DOHH2 (cell line): ENCODE data around the gene CELA2A.
"Not testable (repeated sequence)": the region's sequence is repeated elsewhere in the genome, so short reads cannot be mapped to it uniquely, and the experiment has no call there.

Experiments used
- H3F3A ChIP-seq: fragments of 200-600 bp; sonication (generic), shearing (Covaris generic); 2 replicates; pipeline ENCODE4 v1.6.0; 2016; ENCODE audit warnings: antibody characterized with exemption, mild to moderate bottlenecking; ENCODE audit not compliant: control insufficient read depth, insufficient read depth
- H3K27ac ChIP-seq: fragments of 200-600 bp; sonication (generic); 2 replicates; pipeline ENCODE4 v1.5.1; 2014; ENCODE audit warnings: low read depth, mild to moderate bottlenecking, low read length, moderate library complexity
- H3K27me3 ChIP-seq: fragments of 200-600 bp; sonication (generic); 2 replicates; pipeline ENCODE4 v1.6.1; 2014; ENCODE audit warnings: mild to moderate bottlenecking, low read length, mixed read lengths; ENCODE audit not compliant: control insufficient read depth
- H3K36me3 ChIP-seq: fragments of 200-600 bp; sonication (generic); 2 replicates; pipeline ENCODE4 v1.6.1; 2014; ENCODE audit warnings: mild to moderate bottlenecking, low read length, moderate library complexity, mixed read lengths; ENCODE audit not compliant: control insufficient read depth
- H3K4me1 ChIP-seq: fragments of 200-600 bp; sonication (generic); 2 replicates; pipeline ENCODE4 v1.6.1; 2014; ENCODE audit warnings: mild to moderate bottlenecking, low read length, mixed read lengths; ENCODE audit not compliant: control insufficient read depth
- H3K4me2 ChIP-seq: fragments of 200-600 bp; sonication (generic); 2 replicates; pipeline ENCODE4 v1.6.0; 2014; ENCODE audit warnings: mild to moderate bottlenecking, low read length, moderate library complexity
- H3K4me3 ChIP-seq: fragments of 200-600 bp; sonication (generic); 2 replicates; pipeline ENCODE4 v1.5.1; 2014; ENCODE audit warnings: mild to moderate bottlenecking, low read length, mixed read lengths
- H3K79me2 ChIP-seq: fragments of 200-600 bp; sonication (generic); 2 replicates; pipeline ENCODE4 v1.6.1; 2014; ENCODE audit warnings: mild to moderate bottlenecking, low read length, mixed read lengths; ENCODE audit not compliant: control insufficient read depth
- H3K9me2 ChIP-seq: fragments of 200-600 bp; sonication (generic); replicated peaks from 2 replicates; pipeline ENCODE4 v1.6.1; 2014; ENCODE audit warnings: mild to moderate bottlenecking, low read length, mixed read lengths; ENCODE audit not compliant: control insufficient read depth
- H3K9me3 ChIP-seq: fragments of 200-600 bp; sonication (generic); 2 replicates; pipeline ENCODE4 v1.6.1; 2014; ENCODE audit warnings: antibody characterized with exemption, low read length, mixed read lengths; ENCODE audit not compliant: control insufficient read depth, insufficient read depth
- H4K20me1 ChIP-seq: fragments of 200-600 bp; sonication (generic); 2 replicates; pipeline ENCODE4 v1.6.0; 2014; ENCODE audit warnings: low read depth, mild to moderate bottlenecking, antibody characterized with exemption, low read length, moderate library complexity; ENCODE audit not compliant: control insufficient read depth, insufficient read depth
- CTCF ChIP-seq: fragments of 200-600 bp; sonication (generic); IDR thresholded peaks from one replicate; pipeline ENCODE4 v1.5.1; 2014; ENCODE audit warnings: antibody characterized with exemption, mild to moderate bottlenecking, low read depth, low read length; ENCODE audit not compliant: poor library complexity, severe bottlenecking
- EZH2phosphoT487 ChIP-seq: fragments of 200-600 bp; sonication (generic); IDR thresholded peaks from 2 replicates; pipeline ENCODE4 v1.6.1; 2017; ENCODE audit warnings: borderline replicate concordance, mild to moderate bottlenecking, antibody characterized with exemption, low read length, moderate library complexity, mixed read lengths

The CELA2A gene

DNA sequence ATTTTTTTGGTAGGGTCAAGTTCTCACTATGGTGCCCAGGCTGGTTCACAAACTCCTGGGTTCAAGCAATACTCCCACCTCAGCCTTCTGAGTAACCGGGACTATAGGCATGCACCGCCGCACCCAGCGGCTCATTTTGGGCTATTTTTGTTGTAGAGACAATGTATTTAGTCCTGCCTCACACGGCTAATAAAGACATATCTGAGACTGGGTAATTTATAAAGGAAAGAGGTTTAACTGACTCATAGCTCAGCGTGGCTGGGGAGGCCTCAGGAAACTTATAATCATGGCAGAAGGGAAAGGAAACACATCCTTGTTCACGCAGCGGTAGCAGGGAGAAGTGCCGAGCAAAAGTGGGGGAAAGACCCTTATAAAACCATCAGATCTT lies 4.2 kb downstream of the CELA2A start:
- Histone ChIP-seq H3K4me3 (no peak overlapping the region), H3K9me3 (no peaks in the 10 kb centered on the region), H3K4me2 (no peak overlapping the region), H4K20me1 (no peaks in the 10 kb centered on the region), H3K4me1 (no peaks in the 10 kb centered on the region), H3K27ac (no peak overlapping the region), H3K27me3 (peaks cover 3% of the 10 kb centered on the region; the same call in 1 of the 2 replicates), H3K79me2 (no peaks in the 10 kb centered on the region), H3K9me2 (no peaks in the 10 kb centered on the region), H3F3A (no peaks in the 10 kb centered on the region), H3K36me3 (no peaks in the 10 kb centered on the region)
- TF ChIP-seq EZH2phosphoT487 (no peak), CTCF (no peak)

DNA sequence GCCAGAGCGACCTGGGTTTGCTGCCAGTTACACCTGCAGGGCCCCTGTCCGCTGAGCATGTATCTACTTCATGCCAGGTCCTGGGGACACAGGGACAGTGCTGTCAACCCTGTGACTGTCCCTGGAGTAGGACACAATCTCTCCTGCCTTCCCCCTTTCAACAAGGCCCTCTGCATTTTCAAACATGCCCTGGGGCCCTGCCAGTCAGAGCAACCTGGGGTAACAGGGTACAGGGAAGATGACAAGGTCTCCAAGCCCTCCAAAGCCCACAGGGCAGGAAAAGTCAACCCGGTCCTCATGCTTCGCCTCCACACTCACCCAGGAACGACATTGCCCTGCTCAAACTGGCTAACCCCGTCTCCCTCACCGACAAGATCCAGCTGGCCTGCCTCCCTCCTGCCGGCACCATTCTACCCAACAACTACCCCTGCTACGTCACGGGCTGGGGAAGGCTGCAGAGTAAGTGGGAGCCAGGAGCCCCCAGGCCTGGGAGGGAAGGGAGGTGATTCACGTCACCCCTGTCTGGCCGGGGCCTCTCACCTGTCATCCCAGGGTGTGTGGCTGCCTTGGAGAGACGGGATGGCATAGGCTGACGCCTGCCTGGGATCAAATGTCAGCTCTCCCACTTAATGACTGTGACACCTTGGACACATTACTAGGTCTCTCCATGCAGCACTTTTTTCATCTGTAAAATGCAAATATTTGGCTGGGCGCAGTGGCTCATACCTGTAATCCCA lies 6.7 kb downstream of the CELA2A start:
- not testable (repeated sequence) for H3K9me2 ChIP-seq, H3K4me1 ChIP-seq, H3K4me3 ChIP-seq, H3K79me2 ChIP-seq, H3K27ac ChIP-seq, H3F3A ChIP-seq, H3K36me3 ChIP-seq, H3K9me3 ChIP-seq, H4K20me1 ChIP-seq, H3K4me2 ChIP-seq, H3K27me3 ChIP-seq

DNA sequence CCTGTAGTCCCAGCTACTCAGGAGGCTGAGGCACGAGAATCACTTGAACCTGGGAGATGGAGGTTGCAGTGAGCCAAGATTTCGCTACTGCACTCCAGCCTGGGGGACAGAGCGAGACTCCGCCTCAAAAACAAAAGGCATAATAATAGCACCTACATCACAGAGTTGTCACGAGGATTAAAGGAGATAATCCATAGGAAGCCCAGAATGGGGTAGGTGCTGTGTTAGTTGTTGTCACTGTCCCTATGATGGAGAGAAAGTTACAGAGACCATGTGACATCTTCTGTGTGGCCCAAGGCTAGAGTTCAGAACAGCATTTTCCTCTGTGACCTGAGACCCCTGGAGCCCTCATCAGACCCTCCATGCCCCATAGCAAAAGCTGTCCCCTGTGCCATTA lies 7.4 kb downstream of the CELA2A start:
- H3K9me3 ChIP-seq, H3F3A ChIP-seq, H3K27me3 ChIP-seq, H3K4me2 ChIP-seq, H3K4me3 ChIP-seq, H4K20me1 ChIP-seq, H3K9me2 ChIP-seq, H3K36me3 ChIP-seq, H3K4me1 ChIP-seq, H3K79me2 ChIP-seq, H3K27ac ChIP-seq: not testable (repeated sequence)

GRCh38 chr1:15465674-15466073 lies 9.1 kb downstream of the CELA2A start:
- Histone ChIP-seq H3K9me3 (no peaks in the 10 kb centered on the region), H3K4me1 (no peaks in the 10 kb centered on the region), H3F3A (no peaks in the 10 kb centered on the region), H3K27ac (no peak overlapping the region), H3K9me2 (no peaks in the 10 kb centered on the region), H4K20me1 (no peaks in the 10 kb centered on the region), H3K27me3 (no peaks in the 10 kb centered on the region), H3K4me3 (no peak overlapping the region), H3K36me3 (no peaks in the 10 kb centered on the region), H3K79me2 (no peaks in the 10 kb centered on the region), H3K4me2 (no peak overlapping the region)
- TF ChIP-seq EZH2phosphoT487 (no peak), CTCF (no peak)

DNA sequence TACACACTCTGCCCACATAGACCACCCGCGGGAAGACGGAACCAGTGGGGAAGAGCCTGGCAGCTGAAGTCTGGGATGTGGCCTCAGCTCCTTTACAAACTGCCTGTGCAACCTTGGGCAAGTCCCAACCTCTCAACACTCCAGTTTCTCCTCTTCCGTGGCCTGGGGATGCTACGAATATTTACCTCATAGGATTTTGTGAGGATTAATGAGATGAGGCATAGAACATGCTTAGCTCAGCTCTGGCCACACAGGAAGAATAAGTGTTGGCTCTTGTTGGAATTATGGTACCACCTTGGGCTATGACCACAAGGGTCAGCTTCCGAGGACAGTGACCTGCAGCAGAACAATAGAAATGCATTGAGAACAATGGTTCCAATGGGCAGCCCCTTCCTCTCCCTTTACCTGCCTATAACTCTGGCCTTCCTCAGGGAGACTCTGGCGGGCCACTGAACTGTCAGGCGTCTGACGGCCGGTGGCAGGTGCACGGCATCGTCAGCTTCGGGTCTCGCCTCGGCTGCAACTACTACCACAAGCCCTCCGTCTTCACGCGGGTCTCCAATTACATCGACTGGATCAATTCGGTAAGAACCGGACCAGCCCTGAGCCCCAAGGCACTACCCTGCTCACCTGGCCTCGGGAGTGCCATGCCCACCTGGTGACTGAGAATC lies 10.6 kb downstream of the CELA2A start:
- not testable (repeated sequence) for H4K20me1 ChIP-seq, H3K4me1 ChIP-seq, H3K79me2 ChIP-seq, H3F3A ChIP-seq, H3K4me2 ChIP-seq, H3K9me3 ChIP-seq, H3K27me3 ChIP-seq, H3K36me3 ChIP-seq, H3K9me2 ChIP-seq, H3K27ac ChIP-seq, H3K4me3 ChIP-seq
